SK-N-SH (cell line): Measurements from ENCODE around the gene ARID1B. TPM values are rescaled to one million over a fixed set of nuclear protein-coding genes. Genes with fewer than 3 reads are reported as not detected.

Source experiments
- CTCF ChIA-PET: fragments of 300-600, 350-600 bp; formaldehyde crosslinking; extraction: SDS; loops from one replicate; lab custom pipeline; 2021; lab: Yijun Ruan, JAX
- POLR2A ChIA-PET: fragments of 350-600 bp; sonication (Branson Sonifier 250); formaldehyde crosslinking; extraction: SDS; loops from one replicate; lab custom pipeline; 2020; ENCODE audit warnings: antibody characterized with exemption, inconsistent platforms; lab: Yijun Ruan, JAX
- DNase-seq: peaks from one replicate; pipeline ENCODE4 v3.0.0; 2012
- H2AFZ ChIP-seq: fragments of 200-600 bp; sonication (generic); 2 replicates; pipeline ENCODE4 v1.8.1; 2016; ENCODE audit warnings: antibody characterized with exemption, mild to moderate bottlenecking, low read depth
- H3F3A ChIP-seq: fragments of 200-600 bp; sonication (generic); replicated peaks from 2 replicates; pipeline ENCODE3; 2016; ENCODE audit warnings: antibody characterized with exemption, mild to moderate bottlenecking; ENCODE audit not compliant: insufficient read depth
- H3K27ac ChIP-seq, 2 experiments: fragments of 200-500 bp in 1 of 2; fragments of 200-600 bp in 1 of 2; sonication (Bioruptor generic) in 1 of 2; sonication (generic), shearing (Covaris generic) in 1 of 2; 2 replicates each; pipeline versions ENCODE4 v1.5.1 to v1.6.1; 2014 to 2016; ENCODE audit warnings: low read depth in 2 of 2, inconsistent platforms in 1 of 2, low read length in 1 of 2, mild to moderate bottlenecking in 1 of 2, mixed read lengths in 1 of 2
- H3K27me3 ChIP-seq: fragments of 200-600 bp; sonication (generic), shearing (Covaris generic); 2 replicates; pipeline ENCODE4 v1.6.1; 2016; ENCODE audit warnings: mixed run types; ENCODE audit not compliant: insufficient read depth
- H3K36me3 ChIP-seq, 2 experiments: fragments of 200-500 bp in 1 of 2; fragments of 200-600 bp in 1 of 2; sonication (Bioruptor generic) in 1 of 2; sonication (generic) in 1 of 2; replicated peaks in 1 of 2; 2 replicates each; pipeline versions ENCODE3 to v1.5.1; 2014 to 2016; ENCODE audit warnings: low read length in 1 of 2, mild to moderate bottlenecking in 1 of 2; ENCODE audit not compliant: insufficient read depth in 2 of 2, control insufficient read depth in 1 of 2
- H3K4me1 ChIP-seq, 2 experiments: fragments of 200-500 bp in 1 of 2; fragments of 200-600 bp in 1 of 2; sonication (Bioruptor generic) in 1 of 2; sonication (generic), shearing (Covaris generic) in 1 of 2; 2 replicates each; pipeline versions ENCODE4 v1.5.1 to v1.6.1; 2014 to 2016; ENCODE audit warnings: low read depth in 1 of 2, low read length in 1 of 2, mixed run types in 1 of 2; ENCODE audit not compliant: insufficient read depth in 2 of 2, control insufficient read depth in 1 of 2
- H3K4me2 ChIP-seq: fragments of 200-600 bp; sonication (generic), shearing (Covaris generic); 2 replicates; pipeline ENCODE4 v1.6.1; 2017; ENCODE audit warnings: mixed run types
- H3K4me3 ChIP-seq, 2 experiments: fragments of 200-500 bp in 1 of 2; fragments of 200-600 bp in 1 of 2; sonication (Bioruptor generic) in 1 of 2; sonication (generic), shearing (Covaris generic) in 1 of 2; 2 replicates each; pipeline versions ENCODE4 v1.5.1 to v1.8.1; 2014 to 2016; ENCODE audit warnings: low read depth in 2 of 2, inconsistent platforms in 1 of 2, low read length in 1 of 2, mild to moderate bottlenecking in 1 of 2, mixed read lengths in 1 of 2, moderate library complexity in 1 of 2
- H3K79me2 ChIP-seq: fragments of 200-600 bp; sonication (generic); 2 replicates; pipeline ENCODE4 v1.8.1; 2017; ENCODE audit warnings: mild to moderate bottlenecking; ENCODE audit not compliant: insufficient read depth
- H3K9ac ChIP-seq: fragments of 200-600 bp; sonication (generic); 2 replicates; pipeline ENCODE4 v1.6.1; 2017; ENCODE audit warnings: mixed run types
- H3K9me2 ChIP-seq: fragments of 200-600 bp; sonication (generic); 2 replicates; pipeline ENCODE4 v1.6.1; 2017; ENCODE audit warnings: mixed run types
- H3K9me3 ChIP-seq: fragments of 200-600 bp; sonication (generic); 2 replicates; pipeline ENCODE4 v1.6.1; 2017; ENCODE audit warnings: mixed run types, mild to moderate bottlenecking, moderate library complexity
- H4K20me1 ChIP-seq: fragments of 200-600 bp; sonication (generic); 2 replicates; pipeline ENCODE4 v1.6.1; 2017; ENCODE audit warnings: mild to moderate bottlenecking, mixed run types; ENCODE audit not compliant: insufficient read depth
- CHD2 ChIP-seq: fragments of 150-350 bp; IDR thresholded peaks from 2 replicates; pipeline ENCODE4 v1.6.1; 2018; ENCODE audit warnings: low read length; ENCODE audit not compliant: partially characterized antibody
- ELF1 ChIP-seq: IDR thresholded peaks from 2 replicates; pipeline ENCODE4 v1.4.0; 2012
- EP300 ChIP-seq, 2 experiments: IDR thresholded peaks; 2 replicates each; pipeline versions ENCODE4 v1.4.0 to v1.6.1; 2012; ENCODE audit warnings: borderline replicate concordance in 1 of 2, low read depth in 1 of 2, low read length in 1 of 2
- FOSL2 ChIP-seq: IDR thresholded peaks from 2 replicates; pipeline ENCODE4 v1.4.0; 2012; ENCODE audit warnings: low read depth, mild to moderate bottlenecking, moderate library complexity, borderline replicate concordance
- JUND ChIP-seq: IDR thresholded peaks from 2 replicates; pipeline ENCODE4 v1.4.0; 2012
- MEF2A ChIP-seq: IDR thresholded peaks from 2 replicates; pipeline ENCODE4 v1.4.0; 2012; ENCODE audit warnings: low read depth, borderline replicate concordance
- NFIC ChIP-seq: IDR thresholded peaks from 2 replicates; pipeline ENCODE4 v1.4.0; 2012; ENCODE audit warnings: borderline replicate concordance
- RFX5 ChIP-seq: IDR thresholded peaks from 2 replicates; pipeline ENCODE4 v1.6.1; 2012; ENCODE audit warnings: mild to moderate bottlenecking, improper control_type of control experiment, low read length
- RXRA ChIP-seq: IDR thresholded peaks from 2 replicates; pipeline ENCODE4 v1.4.0; 2012; ENCODE audit warnings: low read depth, mild to moderate bottlenecking, borderline replicate concordance
- SMC3 ChIP-seq: IDR thresholded peaks from 2 replicates; pipeline ENCODE4 v1.6.1; 2012; ENCODE audit warnings: low read depth, low read length, improper control_type of control experiment
- TCF12 ChIP-seq: IDR thresholded peaks from 2 replicates; pipeline ENCODE4 v1.4.0; 2012
- WGBS: methylation state at CpG from one replicate; pipeline ENCODE4 v1.1.6; 2017; ENCODE audit warnings: low lambda C conversion rate; 5-methylcytosine and 5-hydroxymethylcytosine counted together
- polyA plus RNA-seq, 3 experiments: library from polyadenylated mRNA; depleted of rRNA; stranded (reverse); fragments of >200 nt; gene quantifications; 2 replicates each; pipeline ENCODE4 v1.2.3, GENCODE V29; 2012
- TF ChIP-seq, protein P1 (sequence below): fragments of 150-350 bp; IDR thresholded peaks from 2 replicates; pipeline ENCODE4 v1.6.1; 2016; ENCODE audit warnings: mild to moderate bottlenecking, low read depth, low read length
- TF ChIP-seq, protein P2 (sequence below): IDR thresholded peaks from 2 replicates; pipeline ENCODE4 v1.6.1; 2012; ENCODE audit warnings: mild to moderate bottlenecking, low read depth, low read length, moderate library complexity
- TF ChIP-seq, protein P3 (sequence below): IDR thresholded peaks from 2 replicates; pipeline ENCODE4 v1.4.0; 2012; ENCODE audit warnings: low read depth, borderline replicate concordance

The ARID1B gene
- polyA plus RNA-seq, 1 of the 3 experiments (the other 2 are of a cell fraction), result 13.6 TPM

DNA sequence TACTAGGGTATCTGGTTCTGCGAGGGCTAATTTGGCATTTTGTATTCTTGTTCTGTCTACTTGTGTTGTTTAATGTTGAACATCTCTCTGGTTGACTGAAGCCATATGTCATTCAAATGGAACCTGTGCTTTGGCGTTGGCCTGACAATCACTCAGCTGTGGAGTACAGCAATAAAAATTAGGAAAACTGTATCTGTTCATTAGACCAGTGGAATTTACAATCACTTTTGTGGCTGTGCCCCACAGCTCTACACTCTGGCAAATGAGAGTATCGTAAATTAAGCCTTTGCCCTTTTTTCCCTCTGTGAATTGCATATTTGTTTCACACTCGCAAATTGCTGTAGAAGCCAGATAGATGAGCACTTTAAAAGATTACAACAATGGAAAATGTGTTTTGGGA lies 102.0 kb downstream of the ARID1B start:
- Histone ChIP-seq H3K9ac (no peak overlapping the region), H3K9me3 (no peaks in the 10 kb centered on the region), H3K9me2 (no peaks in the 10 kb centered on the region), H3K27ac (no peak overlapping the region), H3K4me2 (no peak overlapping the region), H3K4me3 (no peak overlapping the region), H3K36me3 (no peaks in the 10 kb centered on the region), H3K4me1 (peaks cover 0 to 12% of the 10 kb centered on the region in 2 experiments; a peak in 1 of 4 replicates), H2AFZ (no peak overlapping the region), H4K20me1 (peaks cover 98% of the 10 kb centered on the region), H3K27me3 (no peaks in the 10 kb centered on the region), H3F3A (no peaks in the 10 kb centered on the region), H3K79me2 (peaks cover 100% of the 10 kb centered on the region)
- no peak for DNase-seq
- CTCF ChIA-PET, result interaction anchor here (0.7 kb wide), 1 partner anchor 10 kb away, joined by 4 read pairs; no protein-coding TSS in a partner anchor
- TF ChIP-seq ELF1 (no peak), TCF12 (no peak), EP300 (IDR thresholded peaks at IDR 0.05; ENCODE audit: borderline replicate concordance in 1 of 2, low read depth in 1 of 2, low read length in 1 of 2) (no peak), RFX5 (no peak), CHD2 (no peak)
- TF ChIP-seq, protein P1, sequence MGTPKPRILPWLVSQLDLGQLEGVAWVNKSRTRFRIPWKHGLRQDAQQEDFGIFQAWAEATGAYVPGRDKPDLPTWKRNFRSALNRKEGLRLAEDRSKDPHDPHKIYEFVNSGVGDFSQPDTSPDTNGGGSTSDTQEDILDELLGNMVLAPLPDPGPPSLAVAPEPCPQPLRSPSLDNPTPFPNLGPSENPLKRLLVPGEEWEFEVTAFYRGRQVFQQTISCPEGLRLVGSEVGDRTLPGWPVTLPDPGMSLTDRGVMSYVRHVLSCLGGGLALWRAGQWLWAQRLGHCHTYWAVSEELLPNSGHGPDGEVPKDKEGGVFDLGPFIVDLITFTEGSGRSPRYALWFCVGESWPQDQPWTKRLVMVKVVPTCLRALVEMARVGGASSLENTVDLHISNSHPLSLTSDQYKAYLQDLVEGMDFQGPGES, result no peak
- POLR2A ChIA-PET, result no interaction called here
- WGBS, result 94% methylated on average over 4 of the region's 4 CpGs

DNA sequence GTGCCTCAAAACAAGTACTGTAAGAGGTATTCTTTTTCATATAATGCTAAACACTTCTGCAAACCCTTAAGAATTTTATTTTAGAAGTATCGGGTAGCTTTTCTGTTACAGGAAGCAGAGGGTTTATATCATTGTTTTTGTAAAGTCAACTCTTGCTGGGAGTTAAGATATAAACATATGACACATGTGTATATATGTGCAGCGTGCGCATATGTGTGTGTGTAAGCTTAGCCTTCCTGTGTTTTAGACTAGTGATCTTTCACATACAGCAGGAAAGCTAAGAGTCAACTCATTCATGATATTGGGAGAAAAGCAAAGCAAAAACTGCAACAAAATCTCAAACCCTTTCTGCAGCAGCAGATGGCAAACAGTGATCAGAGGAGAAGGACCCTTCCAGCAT lies 102.4 kb downstream of the ARID1B start:
- Histone ChIP-seq H3K27ac (no peak overlapping the region), H3K36me3 (no peaks in the 10 kb centered on the region), H3K9ac (no peak overlapping the region), H3K4me3 (no peak overlapping the region), H3K9me2 (no peaks in the 10 kb centered on the region), H4K20me1 (peaks cover 98% of the 10 kb centered on the region), H3F3A (no peaks in the 10 kb centered on the region), H3K4me2 (no peak overlapping the region), H3K27me3 (no peaks in the 10 kb centered on the region), H2AFZ (no peak overlapping the region), H3K4me1 (peaks cover 0 to 12% of the 10 kb centered on the region in 2 experiments; a peak in 1 of 4 replicates), H3K79me2 (peaks cover 100% of the 10 kb centered on the region), H3K9me3 (no peaks in the 10 kb centered on the region)
- 96% methylated on average over 3 of the region's 3 CpGs for WGBS
- TF ChIP-seq MEF2A, result no peak
- TF ChIP-seq JUND, result no peak
- DNase-seq, result no peak
- CTCF ChIA-PET, result interaction anchor here (0.7 kb wide), 1 partner anchor 9 kb away, joined by 4 read pairs; no protein-coding TSS in a partner anchor
- POLR2A ChIA-PET, result no interaction called here

DNA sequence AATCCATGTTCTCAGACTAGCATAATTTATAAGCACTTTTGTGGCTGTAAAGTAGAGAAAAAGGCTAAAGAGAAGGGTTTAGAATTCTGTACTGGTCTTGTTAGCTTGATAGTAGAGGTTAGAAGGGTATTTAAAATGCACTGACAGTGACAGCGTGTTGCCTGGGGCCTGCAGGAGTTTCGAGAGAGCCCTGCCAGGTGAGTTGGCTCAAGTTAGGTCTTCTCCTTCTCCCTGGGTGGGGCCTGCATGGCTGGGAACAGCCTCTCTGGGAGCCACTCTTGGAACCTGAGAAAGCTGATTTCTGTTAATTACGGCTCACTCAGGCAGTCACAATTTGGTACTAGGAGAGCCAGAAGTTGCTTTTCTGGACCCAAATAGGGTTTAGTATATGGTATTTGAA lies 103.7 kb downstream of the ARID1B start:
- Histone ChIP-seq H3K9me2 (no peaks in the 10 kb centered on the region), H4K20me1 (peaks cover 96% of the 10 kb centered on the region), H3K27ac (no peak overlapping the region), H3K36me3 (peaks cover 0 to 3% of the 10 kb centered on the region in 2 experiments), H3K4me3 (no peak overlapping the region), H3K79me2 (peaks cover 100% of the 10 kb centered on the region), H3K9me3 (no peaks in the 10 kb centered on the region), H3K27me3 (no peaks in the 10 kb centered on the region), H3F3A (no peaks in the 10 kb centered on the region), H2AFZ (no peak overlapping the region), H3K9ac (no peak overlapping the region), H3K4me1 (peaks cover 0 to 12% of the 10 kb centered on the region in 2 experiments; a peak in 1 of 4 replicates), H3K4me2 (no peak overlapping the region)
- no peak for TF ChIP-seq FOSL2
- no peak for TF ChIP-seq ELF1
- no peak for TF ChIP-seq EP300 (IDR thresholded peaks at IDR 0.05; ENCODE audit: borderline replicate concordance in 1 of 2, low read depth in 1 of 2, low read length in 1 of 2)
- TF ChIP-seq RXRA, result no peak
- TF ChIP-seq, protein P2, sequence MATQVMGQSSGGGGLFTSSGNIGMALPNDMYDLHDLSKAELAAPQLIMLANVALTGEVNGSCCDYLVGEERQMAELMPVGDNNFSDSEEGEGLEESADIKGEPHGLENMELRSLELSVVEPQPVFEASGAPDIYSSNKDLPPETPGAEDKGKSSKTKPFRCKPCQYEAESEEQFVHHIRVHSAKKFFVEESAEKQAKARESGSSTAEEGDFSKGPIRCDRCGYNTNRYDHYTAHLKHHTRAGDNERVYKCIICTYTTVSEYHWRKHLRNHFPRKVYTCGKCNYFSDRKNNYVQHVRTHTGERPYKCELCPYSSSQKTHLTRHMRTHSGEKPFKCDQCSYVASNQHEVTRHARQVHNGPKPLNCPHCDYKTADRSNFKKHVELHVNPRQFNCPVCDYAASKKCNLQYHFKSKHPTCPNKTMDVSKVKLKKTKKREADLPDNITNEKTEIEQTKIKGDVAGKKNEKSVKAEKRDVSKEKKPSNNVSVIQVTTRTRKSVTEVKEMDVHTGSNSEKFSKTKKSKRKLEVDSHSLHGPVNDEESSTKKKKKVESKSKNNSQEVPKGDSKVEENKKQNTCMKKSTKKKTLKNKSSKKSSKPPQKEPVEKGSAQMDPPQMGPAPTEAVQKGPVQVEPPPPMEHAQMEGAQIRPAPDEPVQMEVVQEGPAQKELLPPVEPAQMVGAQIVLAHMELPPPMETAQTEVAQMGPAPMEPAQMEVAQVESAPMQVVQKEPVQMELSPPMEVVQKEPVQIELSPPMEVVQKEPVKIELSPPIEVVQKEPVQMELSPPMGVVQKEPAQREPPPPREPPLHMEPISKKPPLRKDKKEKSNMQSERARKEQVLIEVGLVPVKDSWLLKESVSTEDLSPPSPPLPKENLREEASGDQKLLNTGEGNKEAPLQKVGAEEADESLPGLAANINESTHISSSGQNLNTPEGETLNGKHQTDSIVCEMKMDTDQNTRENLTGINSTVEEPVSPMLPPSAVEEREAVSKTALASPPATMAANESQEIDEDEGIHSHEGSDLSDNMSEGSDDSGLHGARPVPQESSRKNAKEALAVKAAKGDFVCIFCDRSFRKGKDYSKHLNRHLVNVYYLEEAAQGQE, result no peak
- TF ChIP-seq, protein P3, sequence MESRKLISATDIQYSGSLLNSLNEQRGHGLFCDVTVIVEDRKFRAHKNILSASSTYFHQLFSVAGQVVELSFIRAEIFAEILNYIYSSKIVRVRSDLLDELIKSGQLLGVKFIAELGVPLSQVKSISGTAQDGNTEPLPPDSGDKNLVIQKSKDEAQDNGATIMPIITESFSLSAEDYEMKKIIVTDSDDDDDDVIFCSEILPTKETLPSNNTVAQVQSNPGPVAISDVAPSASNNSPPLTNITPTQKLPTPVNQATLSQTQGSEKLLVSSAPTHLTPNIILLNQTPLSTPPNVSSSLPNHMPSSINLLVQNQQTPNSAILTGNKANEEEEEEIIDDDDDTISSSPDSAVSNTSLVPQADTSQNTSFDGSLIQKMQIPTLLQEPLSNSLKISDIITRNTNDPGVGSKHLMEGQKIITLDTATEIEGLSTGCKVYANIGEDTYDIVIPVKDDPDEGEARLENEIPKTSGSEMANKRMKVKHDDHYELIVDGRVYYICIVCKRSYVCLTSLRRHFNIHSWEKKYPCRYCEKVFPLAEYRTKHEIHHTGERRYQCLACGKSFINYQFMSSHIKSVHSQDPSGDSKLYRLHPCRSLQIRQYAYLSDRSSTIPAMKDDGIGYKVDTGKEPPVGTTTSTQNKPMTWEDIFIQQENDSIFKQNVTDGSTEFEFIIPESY, result no peak
- TF ChIP-seq SMC3, result no peak
- TF ChIP-seq NFIC, result no peak
- ChIA-PET POLR2A (no interaction called here), CTCF (no interaction called here)
- DNase-seq, result no peak
- WGBS, result 96% methylated on average over 3 of the region's 3 CpGs
